Mucosa of descending colon (tissue), 3 donors: ENCODE measurements around the gene PLA2R1. TPM values are rescaled to one million over a fixed set of nuclear protein-coding genes. Genes with fewer than 3 reads are reported as not detected.

Experiments used
- ATAC-seq: fragments of 200-7000 bp; cut with Tn5 transposase; one replicate; pipeline ENCODE4 v1.9.1; 2020; ENCODE audit warnings: mild to moderate bottlenecking, moderate library complexity
- DNase-seq, 3 donors: peaks; one replicate each; pipeline ENCODE4 v3.0.0-alpha.2; 2020
- H3K36me3 ChIP-seq: fragments of 200-600 bp; one replicate; pipeline ENCODE4 v1.8.0; 2021; ENCODE audit warnings: low read depth, mild to moderate bottlenecking
- H3K4me1 ChIP-seq: fragments of 200-600 bp; one replicate; pipeline ENCODE4 v1.8.0; 2021; ENCODE audit warnings: low read depth, mild to moderate bottlenecking
- H3K4me3 ChIP-seq: fragments of 200-600 bp; one replicate; pipeline ENCODE4 v1.8.0; 2021; ENCODE audit warnings: mild to moderate bottlenecking
- H3K9me3 ChIP-seq: fragments of 200-600 bp; one replicate; pipeline ENCODE4 v1.8.0; 2021; ENCODE audit warnings: mild to moderate bottlenecking
- CTCF ChIP-seq: fragments of 200-600 bp; IDR thresholded peaks from one replicate; pipeline ENCODE4 v1.8.0; 2022; ENCODE audit warnings: antibody characterized with exemption, mild to moderate bottlenecking
- intact Hi-C, 2 donors: fragments of 100-400 bp; cut with DNase I in 1 of 2; cut with micrococcal nuclease in 1 of 2; formaldehyde crosslinking; loops; one replicate each; pipeline versions ENCODE4 v1.11.0 to v1.11.1; 2022; cut with DNase I, micrococcal nuclease
- total RNA-seq, 3 donors: library from RNA; stranded (reverse); fragmentation: NEBNext Ultra II Directional in 2 of 3; extraction: Animal tissue kit (Norgen Biotek cat#: 25700) in 2 of 3; gene quantifications; one replicate each; pipeline versions ENCODE4 v1.2.1 to v1.2.4, GENCODE V29; 2021 to 2023
- donor health status: DM: no; HTN: no; CAD: no; lungs with moderate emphysema.
- donor health status: DM: no; HTN: no; CAD: no.
- donor health status: DM: no; HTN: yes; CAD: no.

PLA2R1 gene
- total RNA-seq, 3 donors from 2014 or later = 8.0 to 19.1 (median 11.1) TPM

DNA sequence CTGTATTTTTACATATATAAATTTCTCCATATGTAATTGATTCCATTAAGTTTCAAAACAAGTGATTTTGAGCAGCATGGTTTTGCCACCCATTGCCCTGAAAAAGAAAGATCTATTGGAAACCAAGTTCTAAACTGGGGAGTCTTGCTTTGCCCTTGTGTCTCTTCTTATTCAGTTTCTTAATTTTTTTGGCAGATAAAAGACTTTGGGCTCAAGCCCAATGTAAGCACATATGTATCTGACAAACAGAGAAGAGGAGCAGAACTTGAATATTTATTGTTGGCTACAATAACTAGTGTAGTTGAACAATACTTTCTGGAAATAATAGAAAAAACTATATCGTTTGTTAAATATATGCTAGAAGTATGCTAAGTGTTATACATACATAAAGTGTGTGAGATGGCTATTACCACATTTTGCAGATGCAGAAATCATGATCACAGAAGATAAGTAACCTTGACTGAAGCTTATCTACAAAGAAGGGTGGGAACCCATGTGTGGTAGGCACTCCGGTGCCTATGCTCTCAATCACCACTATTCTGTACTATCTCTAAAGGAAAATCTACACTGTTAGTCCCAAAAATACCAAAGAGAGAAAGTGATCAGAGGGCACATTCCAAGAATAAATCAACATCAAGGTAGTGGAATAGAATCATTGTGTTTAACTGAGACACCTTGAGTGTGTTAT is 109.1 kb downstream of the PLA2R1 start:
- ATAC-seq = no peak
- TF ChIP-seq CTCF = no peak
- DNase-seq = no peak
- no peaks in the 10 kb centered on the region for H3K9me3 ChIP-seq
- no peaks in the 10 kb centered on the region for H3K36me3 ChIP-seq
- H3K4me1 ChIP-seq = no peaks in the 10 kb centered on the region
- intact Hi-C loops = no loop called here
- no peak overlapping the region for H3K4me3 ChIP-seq

- H3K36me3 ChIP-seq = no peaks in the 10 kb centered on the region
- ATAC-seq (no peak), DNase-seq (no peak)
- intact Hi-C loops = no loop called here
- H3K4me3 ChIP-seq = no peak overlapping the region
- no peaks in the 10 kb centered on the region for H3K4me1 ChIP-seq
- TF ChIP-seq CTCF = no peak
- no peaks in the 10 kb centered on the region for H3K9me3 ChIP-seq
Observed at GRCh38 chr2:159946326-159946999, 116.0 kb downstream of the PLA2R1 start.

DNA sequence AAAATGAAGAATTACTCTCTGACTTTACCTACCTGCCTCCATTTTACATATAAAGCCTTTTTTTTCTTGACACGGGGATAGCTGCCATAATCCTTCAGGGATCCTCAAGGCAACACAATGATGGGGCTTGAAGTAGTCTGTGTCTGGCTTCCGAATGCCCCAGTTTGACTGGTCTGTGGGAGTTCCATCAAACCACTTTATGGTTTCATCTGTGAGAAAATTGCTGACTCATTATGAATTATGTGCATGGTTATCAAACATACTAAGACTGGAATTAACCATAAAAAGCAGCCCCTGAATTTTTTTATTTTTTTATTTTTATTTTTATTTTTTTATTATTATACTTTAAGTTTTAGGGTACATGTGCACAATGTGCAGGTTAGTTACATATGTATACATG is 117.5 kb downstream of the PLA2R1 start:
- Histone ChIP-seq H3K9me3 (no peaks in the 10 kb centered on the region), H3K4me1 (no peaks in the 10 kb centered on the region), H3K4me3 (no peak overlapping the region), H3K36me3 (no peaks in the 10 kb centered on the region)
- no peak for TF ChIP-seq CTCF
- ATAC-seq (no peak), DNase-seq (no peak)
- intact Hi-C loops = no loop called here

- H3K36me3 ChIP-seq = no peaks in the 10 kb centered on the region
- DNase-seq = no peak
- no peak overlapping the region for H3K4me3 ChIP-seq
- TF ChIP-seq CTCF = no peak
- H3K4me1 ChIP-seq = no peaks in the 10 kb centered on the region
- ATAC-seq = no peak
- no peaks in the 10 kb centered on the region for H3K9me3 ChIP-seq
- intact Hi-C loops = no loop called here
Observed at GRCh38 chr2:159942146-159942545, 120.3 kb downstream of the PLA2R1 start.

GRCh38 chr2:159941729-159942128 is 120.7 kb downstream of the PLA2R1 start:
- no peak for ATAC-seq
- no peak for TF ChIP-seq CTCF
- intact Hi-C loops = no loop called here

More at GRCh38 chr2:159941729-159942128, 120.7 kb downstream of the PLA2R1 start:
- DNase-seq = no peak
- H3K36me3 ChIP-seq = no peaks in the 10 kb centered on the region
- no peak overlapping the region for H3K4me3 ChIP-seq
- no peaks in the 10 kb centered on the region for H3K4me1 ChIP-seq
- H3K9me3 ChIP-seq = no peaks in the 10 kb centered on the region
